T-helper 17 cell (primary cell): Measurements from ENCODE around the gene GRIK3. TPM values are rescaled to one million over a fixed set of nuclear protein-coding genes. Genes with fewer than 3 reads are reported as not detected.

Experiments used
- ATAC-seq: fragments of 150-1000 bp; cut with Tn5 transposase; 2 replicates; pipeline ENCODE4 v1.10.0; 2021; ENCODE audit warnings: mild to moderate bottlenecking, moderate library complexity
- DNase-seq, 3 donors: peaks; one replicate each; pipeline versions ENCODE4 v3.0.0 to v3.0.0-alpha.2; 2020 to 2021
- H3K9me3 ChIP-seq: one replicate; pipeline ENCODE4 v1.7.0; 2013; ENCODE audit warnings: low read length, mild to moderate bottlenecking; ENCODE audit not compliant: control insufficient read depth, poor library complexity, severe bottlenecking
- H3K27ac Mint-ChIP-seq: one replicate; pipeline ENCODE4 v1.8.0; 2022; ENCODE audit warnings: mild to moderate bottlenecking, moderate library complexity, mixed read lengths
- H3K27me3 Mint-ChIP-seq: one replicate; pipeline ENCODE4 v1.8.0; 2022; ENCODE audit warnings: mixed read lengths
- H3K36me3 Mint-ChIP-seq: one replicate; pipeline ENCODE4 v1.8.0; 2022; ENCODE audit warnings: low read depth, mixed read lengths
- H3K4me1 Mint-ChIP-seq: one replicate; pipeline ENCODE4 v1.8.0; 2022; ENCODE audit warnings: mild to moderate bottlenecking, mixed read lengths
- H3K4me3 Mint-ChIP-seq: one replicate; pipeline ENCODE4 v1.8.0; 2022; ENCODE audit warnings: mild to moderate bottlenecking, moderate library complexity, mixed read lengths
- total RNA-seq, 4 donors: library from RNA in 2 of 4; stranded (reverse) in 2 of 4; gene quantifications; one replicate each; pipeline ENCODE4 v1.2.3 and lab custom pipeline; 2022 to 2026

Gene GRIK3
- total RNA-seq, 2 donors from 2014 or later, result not detected

- no peak overlapping the region for H3K4me3 Mint-ChIP-seq
- H3K9me3 ChIP-seq, result no peaks in the 10 kb centered on the region
- H3K27me3 Mint-ChIP-seq, result peaks cover 60% of the 10 kb centered on the region
- ATAC-seq, result no peak
- H3K27ac Mint-ChIP-seq, result no peak overlapping the region
- DNase-seq, result no peak
- H3K36me3 Mint-ChIP-seq, result peaks cover 4% of the 10 kb centered on the region
- H3K4me1 Mint-ChIP-seq, result peaks cover 2% of the 10 kb centered on the region
These were observed 29.7 kb upstream of the GRIK3 start for GRCh38 chr1:37064039-37064438.

DNA sequence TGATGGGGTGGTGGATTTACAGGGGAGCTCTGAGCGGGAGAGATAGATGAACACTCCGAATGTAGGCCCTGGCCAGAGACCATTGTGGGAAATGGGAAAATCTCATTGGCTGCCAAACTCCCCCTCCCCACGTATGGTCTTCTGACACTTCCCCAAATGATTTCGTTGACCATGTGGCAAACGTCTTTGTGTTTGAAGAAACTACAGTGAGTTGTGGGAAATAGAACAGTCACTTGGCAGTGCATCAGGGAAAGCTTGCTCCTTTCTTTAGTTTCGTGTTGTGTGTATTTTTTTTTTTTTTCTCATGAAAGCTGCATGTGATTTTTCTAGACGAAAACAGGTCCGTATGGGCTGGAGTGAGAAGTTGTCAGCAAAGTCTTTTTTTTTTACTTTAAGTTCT, 25.0 kb upstream of the GRIK3 start:
- Mint-ChIP-seq H3K4me1 (peaks cover 2% of the 10 kb centered on the region), H3K27ac (no peak overlapping the region), H3K27me3 (peaks cover 46% of the 10 kb centered on the region), H3K4me3 (no peak overlapping the region), H3K36me3 (no peaks in the 10 kb centered on the region)
- ATAC-seq, result no peak
- DNase-seq, result no peak
- H3K9me3 ChIP-seq, result no peaks in the 10 kb centered on the region

- Mint-ChIP-seq H3K4me1 (no peaks in the 10 kb centered on the region), H3K27ac (no peak overlapping the region), H3K4me3 (no peak overlapping the region), H3K27me3 (peaks cover 38% of the 10 kb centered on the region), H3K36me3 (no peaks in the 10 kb centered on the region)
- ATAC-seq (no peak), DNase-seq (no peak)
- no peaks in the 10 kb centered on the region for H3K9me3 ChIP-seq
These were observed 24.2 kb upstream of the GRIK3 start for GRCh38 chr1:37058424-37058988.

GRCh38 chr1:37056325-37056724, 22.0 kb upstream of the GRIK3 start:
- Mint-ChIP-seq H3K27ac (no peak overlapping the region), H3K27me3 (peaks cover 34% of the 10 kb centered on the region), H3K4me1 (no peaks in the 10 kb centered on the region), H3K36me3 (no peaks in the 10 kb centered on the region), H3K4me3 (no peak overlapping the region)
- H3K9me3 ChIP-seq, result no peaks in the 10 kb centered on the region
- DNase-seq (no peak), ATAC-seq (no peak)

DNA sequence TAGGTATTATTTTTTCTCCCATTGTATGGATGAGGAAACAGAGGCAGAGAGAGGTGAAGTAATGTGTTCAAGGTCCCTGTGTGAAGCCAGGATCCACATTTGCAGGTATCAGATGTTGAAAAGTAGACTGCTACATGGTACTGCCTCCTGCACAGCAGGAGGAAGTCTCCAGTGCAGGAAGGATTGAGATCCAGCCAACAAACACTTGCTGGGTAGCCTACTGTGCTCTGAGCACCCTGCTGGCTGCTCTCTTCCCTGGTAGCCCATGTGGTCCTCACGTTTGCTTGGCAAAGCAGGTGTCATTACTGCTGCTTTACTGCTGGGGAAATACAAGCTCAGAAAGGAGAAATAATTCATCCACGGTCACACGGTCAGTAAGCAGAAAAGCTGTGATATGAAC, 21.3 kb upstream of the GRIK3 start:
- DNase-seq (no peak), ATAC-seq (no peak)

GRCh38 chr1:37053173-37053572, 18.9 kb upstream of the GRIK3 start:
- H3K9me3 ChIP-seq, result no peaks in the 10 kb centered on the region
- Mint-ChIP-seq H3K4me1 (no peaks in the 10 kb centered on the region), H3K27me3 (peaks cover 37% of the 10 kb centered on the region), H3K36me3 (no peaks in the 10 kb centered on the region), H3K4me3 (no peak overlapping the region), H3K27ac (no peak overlapping the region)
- ATAC-seq (no peak), DNase-seq (no peak)

More for the DNA sequence above, 21.3 kb upstream of the GRIK3 start:
- H3K4me3 Mint-ChIP-seq, result no peak overlapping the region
- no peaks in the 10 kb centered on the region for H3K36me3 Mint-ChIP-seq
- H3K27ac Mint-ChIP-seq, result no peak overlapping the region
- peaks cover 33% of the 10 kb centered on the region for H3K27me3 Mint-ChIP-seq
- no peaks in the 10 kb centered on the region for H3K4me1 Mint-ChIP-seq
- no peaks in the 10 kb centered on the region for H3K9me3 ChIP-seq

DNA sequence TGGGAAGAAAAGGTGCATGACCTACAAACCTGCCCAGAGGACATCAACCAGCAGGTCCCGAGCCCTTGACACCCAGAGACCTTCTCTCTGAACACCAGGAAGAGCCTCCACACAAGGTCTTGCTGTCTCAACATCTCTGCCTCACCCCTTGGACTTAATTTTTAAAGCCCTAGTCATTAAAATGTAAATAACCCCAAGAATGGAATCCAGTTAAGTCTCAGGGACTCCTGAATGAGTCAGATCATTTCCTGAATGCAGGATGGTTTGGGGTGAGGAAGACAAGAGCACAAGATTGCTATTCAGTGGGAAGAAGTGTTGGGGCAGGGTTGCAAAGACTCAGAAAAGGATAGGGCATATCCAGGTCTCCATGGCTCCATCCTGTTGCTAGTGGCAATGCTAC, 17.8 kb upstream of the GRIK3 start:
- Mint-ChIP-seq H3K36me3 (no peaks in the 10 kb centered on the region), H3K4me1 (no peaks in the 10 kb centered on the region)
- no peak for ATAC-seq

GRCh38 chr1:37051346-37051745, 17.0 kb upstream of the GRIK3 start:
- Mint-ChIP-seq H3K4me3 (no peak overlapping the region), H3K36me3 (no peaks in the 10 kb centered on the region), H3K27me3 (peaks cover 50% of the 10 kb centered on the region), H3K27ac (no peak overlapping the region), H3K4me1 (no peaks in the 10 kb centered on the region)
- DNase-seq (no peak), ATAC-seq (no peak)
- no peaks in the 10 kb centered on the region for H3K9me3 ChIP-seq

More for the DNA sequence above, 17.8 kb upstream of the GRIK3 start:
- no peaks in the 10 kb centered on the region for H3K9me3 ChIP-seq
- Mint-ChIP-seq H3K4me3 (no peak overlapping the region), H3K27me3 (peaks cover 42% of the 10 kb centered on the region), H3K27ac (no peak overlapping the region)
- DNase-seq, result no peak

DNA sequence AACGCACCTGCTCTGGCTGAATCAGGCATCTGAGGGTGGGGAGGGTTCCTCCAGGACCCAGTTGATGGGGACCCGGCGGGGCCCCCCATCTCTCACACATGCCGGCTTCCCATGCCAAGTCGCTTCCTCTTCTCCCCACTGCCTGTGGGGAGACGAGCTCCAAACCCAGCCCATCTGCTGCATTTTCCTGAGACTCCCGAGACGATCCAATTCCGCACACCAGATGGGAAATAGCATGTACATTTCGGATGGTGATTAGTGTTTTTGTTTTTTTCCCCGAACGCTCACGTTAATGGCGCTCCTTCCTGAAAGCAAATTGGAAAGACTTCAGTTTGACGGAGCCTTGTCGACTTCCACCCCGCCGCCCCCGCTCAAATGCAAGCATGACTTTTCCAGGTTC, 13.2 kb upstream of the GRIK3 start:
- Mint-ChIP-seq H3K27me3 (peaks cover 64% of the 10 kb centered on the region), H3K27ac (no peak overlapping the region), H3K4me1 (no peaks in the 10 kb centered on the region), H3K4me3 (no peak overlapping the region), H3K36me3 (no peaks in the 10 kb centered on the region)
- no peaks in the 10 kb centered on the region for H3K9me3 ChIP-seq
- no peak for ATAC-seq
- no peak for DNase-seq

- Mint-ChIP-seq H3K27me3 (peaks cover 88% of the 10 kb centered on the region), H3K4me3 (no peak overlapping the region), H3K27ac (no peak overlapping the region), H3K4me1 (no peaks in the 10 kb centered on the region), H3K36me3 (peaks cover 6% of the 10 kb centered on the region)
- DNase-seq (no peak), ATAC-seq (no peak)
- H3K9me3 ChIP-seq, result no peaks in the 10 kb centered on the region
These were observed 8.8 kb upstream of the GRIK3 start for GRCh38 chr1:37043101-37043500.

- no peak for ATAC-seq
These were observed 8.2 kb upstream of the GRIK3 start for GRCh38 chr1:37042506-37042905.

DNA sequence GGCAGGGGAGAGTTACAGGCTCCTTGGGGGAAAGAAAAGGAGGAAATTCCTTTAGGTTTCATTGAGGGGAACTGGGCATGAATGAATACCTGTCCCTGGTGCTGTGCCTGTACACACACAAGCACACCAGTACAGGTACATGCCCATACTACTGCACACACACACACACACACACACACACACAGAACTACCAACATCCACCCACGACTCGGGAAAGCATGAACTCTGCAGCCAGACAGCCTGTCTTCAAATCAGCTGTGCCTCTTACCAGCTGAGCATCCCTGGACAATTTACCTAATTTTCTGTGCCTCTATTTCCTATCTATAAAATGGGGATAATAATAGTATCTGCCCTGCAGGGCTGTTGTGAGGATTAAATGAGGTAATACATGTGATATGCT, 7.2 kb upstream of the GRIK3 start:
- no peak for DNase-seq
- H3K4me1 Mint-ChIP-seq, result no peaks in the 10 kb centered on the region
- H3K27ac Mint-ChIP-seq, result no peak overlapping the region
- peaks cover 6% of the 10 kb centered on the region for H3K36me3 Mint-ChIP-seq
- no peaks in the 10 kb centered on the region for H3K9me3 ChIP-seq
- ATAC-seq, result no peak
- H3K4me3 Mint-ChIP-seq, result no peak overlapping the region
- H3K27me3 Mint-ChIP-seq, result peaks cover 88% of the 10 kb centered on the region

More at GRCh38 chr1:37042506-37042905, 8.2 kb upstream of the GRIK3 start:
- DNase-seq, result no peak
- H3K4me3 Mint-ChIP-seq, result no peak overlapping the region
- H3K4me1 Mint-ChIP-seq, result no peaks in the 10 kb centered on the region
- peaks cover 6% of the 10 kb centered on the region for H3K36me3 Mint-ChIP-seq
- H3K9me3 ChIP-seq, result no peaks in the 10 kb centered on the region
- peaks cover 88% of the 10 kb centered on the region for H3K27me3 Mint-ChIP-seq
- no peak overlapping the region for H3K27ac Mint-ChIP-seq

GRCh38 chr1:37040773-37041172, 6.5 kb upstream of the GRIK3 start:
- no peak for ATAC-seq
- no peaks in the 10 kb centered on the region for H3K9me3 ChIP-seq
- Mint-ChIP-seq H3K4me1 (no peaks in the 10 kb centered on the region), H3K36me3 (peaks cover 9% of the 10 kb centered on the region), H3K27ac (no peak overlapping the region), H3K4me3 (no peak overlapping the region), H3K27me3 (peaks cover 88% of the 10 kb centered on the region)
- no peak for DNase-seq

GRCh38 chr1:37040261-37040660, 5.9 kb upstream of the GRIK3 start:
- Mint-ChIP-seq H3K27ac (no peak overlapping the region), H3K4me3 (no peak overlapping the region), H3K27me3 (peaks cover 89% of the 10 kb centered on the region), H3K4me1 (peaks cover under 1% of the 10 kb centered on the region), H3K36me3 (peaks cover 9% of the 10 kb centered on the region)
- no peaks in the 10 kb centered on the region for H3K9me3 ChIP-seq
- DNase-seq (no peak), ATAC-seq (no peak)
